ENCODE data around the gene BORCS6. TPM values are rescaled to one million over a fixed set of nuclear protein-coding genes. Genes with fewer than 3 reads are reported as not detected.

The BORCS6 gene
- polyA plus RNA-seq, 3 donors: 5.4 to 14.1 (median 13.9) TPM

- Histone ChIP-seq H3K27me3 (ENCODE audit: control insufficient read depth in 2 of 2, insufficient read depth in 2 of 2, low read length in 2 of 2) (no peaks in the 10 kb centered on the region), H4K20me1 (ENCODE audit: insufficient read depth, low read length) (peaks cover 13% of the 10 kb centered on the region), H3K36me3 (replicated peaks in 1 of 2; ENCODE audit: control insufficient read depth in 1 of 2, insufficient read depth in 2 of 2, low read length in 2 of 2) (peaks cover 10 to 24% of the 10 kb centered on the region in 2 donors), H3K4me3 (replicated peaks in 1 of 3; ENCODE audit: low read depth in 2 of 3, low read length in 3 of 3) (peak overlapping the region; percentile 74 to 96 (median 93)), H3K9ac (ENCODE audit: insufficient read depth, low read length, poor library complexity, severe bottlenecking) (peak overlapping the region; percentile 88), H3K9me3 (replicated peaks in 1 of 2; ENCODE audit: control insufficient read depth in 1 of 2, insufficient read depth in 1 of 2, low read length in 2 of 2) (no peaks in the 10 kb centered on the region), H2AFZ (ENCODE audit: insufficient read depth, low read depth, low read length, poor library complexity, severe bottlenecking) (peak overlapping the region; percentile 84), H3K4me2 (replicated peaks; ENCODE audit: extremely low read depth, low read length, poor library complexity, severe bottlenecking) (peak overlapping the region; percentile 84), H3K4me1 (ENCODE audit: control insufficient read depth in 1 of 2, insufficient read depth in 2 of 2, low read length in 2 of 2) (peaks cover 35 to 45% of the 10 kb centered on the region in 2 donors), H3K27ac (ENCODE audit: low read depth in 1 of 2, low read length in 2 of 2) (peak overlapping the region; percentile 93 to 94), H3K79me2 (ENCODE audit: insufficient read depth, low read length) (peaks cover 34% of the 10 kb centered on the region)
- peak overlapping the region; percentile 98 to 99 (median 98) for H3K27ac Mint-ChIP-seq
- DNase-seq: peak; percentile 88 to 94 (median 88)
- 0% methylated on average over 8 of the region's 9 CpGs for WGBS (ENCODE audit: insufficient coverage)
- H3K9me3 Mint-ChIP-seq: peaks cover 0 to 3% (median 0%) of the 10 kb centered on the region in 7 donors
- H3K36me3 Mint-ChIP-seq: peaks cover 26 to 29% of the 10 kb centered on the region in 2 donors
- intact Hi-C loops (cut with micrococcal nuclease): loop anchor here (2.0 to 5.0 kb wide), 6 partner anchors 24 to 105 kb away; partner anchors contain the start of genes ALOXE3 (in 1 of the 2), BORCS6 (in 1 of the 2), CTC1 (in 1 of the 2) and PFAS (in 1 of the 2)
- peak overlapping the region; percentile 96 to 98 for H3K4me3 Mint-ChIP-seq
- TF ChIP-seq CTCF (IDR thresholded peaks at IDR 0.05): no peak
- peaks cover 0 to 5% (median 0%) of the 10 kb centered on the region in 3 donors for H3K27me3 Mint-ChIP-seq (ENCODE audit: low read depth in 3 of 3)
- H3K4me1 Mint-ChIP-seq: peaks cover 46% of the 10 kb centered on the region
Measured at GRCh38 chr17:8222380-8222629, 32.3 kb upstream of the BORCS6 start.

GRCh38 chr17:8221663-8222379, 31.8 kb upstream of the BORCS6 start:
- Mint-ChIP-seq H3K27ac (peak overlapping the region; percentile 98 to 99 (median 98)), H3K4me1 (peaks cover 41% of the 10 kb centered on the region), H3K36me3 (peaks cover 22 to 27% of the 10 kb centered on the region in 2 donors), H3K27me3 (ENCODE audit: low read depth in 3 of 3) (peaks cover 0 to 7% (median 0%) of the 10 kb centered on the region in 3 donors), H3K4me3 (peak overlapping the region; percentile 96 to 98), H3K9me3 (peaks cover 0 to 3% (median 0%) of the 10 kb centered on the region in 7 donors)
- peaks cover 34% of the 10 kb centered on the region for H3K79me2 ChIP-seq (ENCODE audit: insufficient read depth, low read length)
- H3K4me3 ChIP-seq (replicated peaks in 1 of 3; ENCODE audit: low read depth in 2 of 3, low read length in 3 of 3): peak overlapping the region; percentile 74 to 96 (median 93)
- TF ChIP-seq CTCF (IDR thresholded peaks at IDR 0.05): no peak
- intact Hi-C loops (cut with micrococcal nuclease): loop anchor here (2.0 to 5.0 kb wide), 7 partner anchors 25 to 105 kb away; partner anchors contain the start of genes ALOXE3 (in 1 of the 2), BORCS6 (in 1 of the 2), CTC1 (in 1 of the 2) and PFAS (in 1 of the 2)
- peak overlapping the region; percentile 93 to 94 for H3K27ac ChIP-seq (ENCODE audit: low read depth in 1 of 2, low read length in 2 of 2)
- peak overlapping the region; percentile 88 for H3K9ac ChIP-seq (ENCODE audit: insufficient read depth, low read length, poor library complexity, severe bottlenecking)
- no peaks in the 10 kb centered on the region for H3K9me3 ChIP-seq (replicated peaks in 1 of 2; ENCODE audit: control insufficient read depth in 1 of 2, insufficient read depth in 1 of 2, low read length in 2 of 2)
- H4K20me1 ChIP-seq (ENCODE audit: insufficient read depth, low read length): peaks cover 11% of the 10 kb centered on the region
- peaks cover 10 to 21% of the 10 kb centered on the region in 2 donors for H3K36me3 ChIP-seq (replicated peaks in 1 of 2; ENCODE audit: control insufficient read depth in 1 of 2, insufficient read depth in 2 of 2, low read length in 2 of 2)
- 0% methylated on average over 35 of the region's 40 CpGs for WGBS (ENCODE audit: insufficient coverage)
- DNase-seq: peak; percentile 69 to 89 (median 84)
- H2AFZ ChIP-seq (ENCODE audit: insufficient read depth, low read depth, low read length, poor library complexity, severe bottlenecking): peak overlapping the region; percentile 84
- peaks cover 31 to 40% of the 10 kb centered on the region in 2 donors for H3K4me1 ChIP-seq (ENCODE audit: control insufficient read depth in 1 of 2, insufficient read depth in 2 of 2, low read length in 2 of 2)
- H3K4me2 ChIP-seq (replicated peaks; ENCODE audit: extremely low read depth, low read length, poor library complexity, severe bottlenecking): peak overlapping the region; percentile 84
- no peaks in the 10 kb centered on the region for H3K27me3 ChIP-seq (ENCODE audit: control insufficient read depth in 2 of 2, insufficient read depth in 2 of 2, low read length in 2 of 2)
